AG09309 (cell line): Measurements from ENCODE around the gene FKBP4.

Experiments used
- DNase-seq: peaks from one replicate; pipeline ENCODE4 v3.0.0-alpha.2; 2010; ENCODE audit warnings: low read depth
- H3K4me3 ChIP-seq: 2 replicates; pipeline ENCODE4 v1.5.1; 2011; ENCODE audit warnings: mild to moderate bottlenecking, low read depth, low read length, moderate library complexity; ENCODE audit not compliant: control insufficient read depth
- CTCF ChIP-seq: IDR thresholded peaks from 2 replicates; pipeline ENCODE4 v1.5.1; 2011; ENCODE audit warnings: mild to moderate bottlenecking, low read depth, low read length, inconsistent platforms; ENCODE audit not compliant: insufficient read depth, control insufficient read depth; ENCODE audit errors: missing control alignments

FKBP4 gene

GRCh38 chr12:2792671-2793500 is 1.9 kb upstream of the FKBP4 start:
- H3K4me3 ChIP-seq: no peak overlapping the region
- no peak for TF ChIP-seq CTCF
- no peak for DNase-seq

- no peak overlapping the region for H3K4me3 ChIP-seq
- no peak for TF ChIP-seq CTCF
- DNase-seq: no peak
Measured at GRCh38 chr12:2793561-2793960, 1.2 kb upstream of the FKBP4 start.

GRCh38 chr12:2794191-2794735 is 507 bp upstream of the FKBP4 start:
- DNase-seq: no peak

GRCh38 chr12:2795291-2796186 is 769 bp downstream of the FKBP4 start:
- DNase-seq: no peak
- H3K4me3 ChIP-seq: peak overlapping the region; percentile 59
- no peak for TF ChIP-seq CTCF

More at GRCh38 chr12:2794191-2794735, 507 bp upstream of the FKBP4 start:
- H3K4me3 ChIP-seq: peak overlapping the region; percentile 59
- TF ChIP-seq CTCF: no peak

- H3K4me3 ChIP-seq: peak overlapping the region; percentile 59
- TF ChIP-seq CTCF: no peak
- DNase-seq: no peak
Measured at GRCh38 chr12:2796187-2796666, 1.5 kb downstream of the FKBP4 start.

GRCh38 chr12:2797721-2798418 is 3.1 kb downstream of the FKBP4 start:
- DNase-seq: no peak
- TF ChIP-seq CTCF: peak; percentile 10
- H3K4me3 ChIP-seq: no peak overlapping the region
